Measurements from ENCODE around the gene MYO1C.
A peak's percentile ranks its signal among the peaks of the same experiment; 100 is the strongest.

The MYO1C gene

GRCh38 chr17:1467898-1468492 is 24.5 kb downstream of the MYO1C start:
- H3K4me3 ChIP-seq (ENCODE audit: low read depth, low read length), result no peak overlapping the region
- TF ChIP-seq POLR2A (IDR thresholded peaks at IDR 0.05; ENCODE audit: extremely low read depth, insufficient read length) (no peak), MAX (IDR thresholded peaks at IDR 0.05; ENCODE audit: low read depth, low read length) (no peak), MYC (IDR thresholded peaks at IDR 0.05; ENCODE audit: low read depth, low read length) (no peak)
- peak; percentile 83 for DNase-seq (ENCODE audit: low read depth)

- H3K4me3 ChIP-seq (ENCODE audit: low read depth, low read length), result no peak overlapping the region
- no peak for DNase-seq (ENCODE audit: low read depth)
- no peak for TF ChIP-seq MAX (IDR thresholded peaks at IDR 0.05; ENCODE audit: low read depth, low read length)
- no peak for TF ChIP-seq MYC (IDR thresholded peaks at IDR 0.05; ENCODE audit: low read depth, low read length)
- TF ChIP-seq CTCF (IDR thresholded peaks at IDR 0.05; ENCODE audit: low read depth, low read length), result no peak
- TF ChIP-seq POLR2A (IDR thresholded peaks at IDR 0.05; ENCODE audit: extremely low read depth, insufficient read length), result no peak
Observed at GRCh38 chr17:1467258-1467657, 25.2 kb downstream of the MYO1C start.

GRCh38 chr17:1464186-1464585 is 28.3 kb downstream of the MYO1C start:
- DNase-seq (ENCODE audit: low read depth), result no peak
- no peak overlapping the region for H3K4me3 ChIP-seq (ENCODE audit: low read depth, low read length)
- no peak for TF ChIP-seq MAX (IDR thresholded peaks at IDR 0.05; ENCODE audit: low read depth, low read length)
- no peak for TF ChIP-seq CTCF (IDR thresholded peaks at IDR 0.05; ENCODE audit: low read depth, low read length)
- no peak for TF ChIP-seq MYC (IDR thresholded peaks at IDR 0.05; ENCODE audit: low read depth, low read length)
- no peak for TF ChIP-seq POLR2A (IDR thresholded peaks at IDR 0.05; ENCODE audit: extremely low read depth, insufficient read length)

- H3K4me3 ChIP-seq (ENCODE audit: low read depth, low read length), result no peak overlapping the region
- no peak for DNase-seq (ENCODE audit: low read depth)
- no peak for TF ChIP-seq CTCF (IDR thresholded peaks at IDR 0.05; ENCODE audit: low read depth, low read length)
- no peak for TF ChIP-seq MAX (IDR thresholded peaks at IDR 0.05; ENCODE audit: low read depth, low read length)
- no peak for TF ChIP-seq MYC (IDR thresholded peaks at IDR 0.05; ENCODE audit: low read depth, low read length)
- no peak for TF ChIP-seq POLR2A (IDR thresholded peaks at IDR 0.05; ENCODE audit: extremely low read depth, insufficient read length)
Observed at GRCh38 chr17:1462164-1463112, 30.0 kb downstream of the MYO1C start.

- no peak overlapping the region for H3K4me3 ChIP-seq (ENCODE audit: low read depth, low read length)
- DNase-seq (ENCODE audit: low read depth), result peak; percentile 45
- TF ChIP-seq MAX (IDR thresholded peaks at IDR 0.05; ENCODE audit: low read depth, low read length) (no peak), POLR2A (IDR thresholded peaks at IDR 0.05; ENCODE audit: extremely low read depth, insufficient read length) (no peak), CTCF (IDR thresholded peaks at IDR 0.05; ENCODE audit: low read depth, low read length) (no peak), MYC (IDR thresholded peaks at IDR 0.05; ENCODE audit: low read depth, low read length) (no peak)
Observed at GRCh38 chr17:1461198-1461944, 31.1 kb downstream of the MYO1C start.

Data from NB4 (cell line).